Stimulated activated CD8-positive, alpha-beta memory T cell treated with anti-CD3 and anti-CD28 coated beads, Interleukin-12 subunit alpha, Interleukin-12 subunit beta, amount 100 ng/mL, for 24 hours (primary cell): Measurements from ENCODE around the gene NOS1.
"Not testable (repeated sequence)": the region's sequence is repeated elsewhere in the genome, so short reads cannot be mapped to it uniquely, and the experiment has no call there.

ENCODE experiments used
- DNase-seq: peaks from one replicate; pipeline ENCODE4 v3.0.0-alpha.2; 2020; ENCODE audit errors: extremely low read depth

NOS1 gene

DNA sequence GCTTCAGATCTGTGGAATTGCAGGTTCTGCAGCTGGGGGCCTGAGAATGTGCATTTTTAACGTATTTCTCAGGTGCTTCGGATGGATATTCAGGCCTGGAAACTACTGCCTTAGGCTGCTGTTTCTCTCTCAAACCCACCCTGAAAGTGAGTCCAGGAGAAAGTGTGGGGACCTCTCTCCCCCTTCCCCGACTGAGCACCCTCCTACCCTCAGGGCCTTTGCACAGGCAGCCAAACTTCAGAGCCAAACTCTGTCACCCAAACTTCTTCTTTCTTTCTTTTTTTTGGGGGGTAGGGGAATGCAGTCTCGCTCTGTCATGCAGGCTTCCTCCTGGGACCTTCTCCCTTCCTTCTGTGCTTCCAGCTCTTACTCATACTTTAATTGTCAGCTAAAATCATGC, 88.7 kb downstream of the NOS1 start:
- DNase-seq = no peak

DNA sequence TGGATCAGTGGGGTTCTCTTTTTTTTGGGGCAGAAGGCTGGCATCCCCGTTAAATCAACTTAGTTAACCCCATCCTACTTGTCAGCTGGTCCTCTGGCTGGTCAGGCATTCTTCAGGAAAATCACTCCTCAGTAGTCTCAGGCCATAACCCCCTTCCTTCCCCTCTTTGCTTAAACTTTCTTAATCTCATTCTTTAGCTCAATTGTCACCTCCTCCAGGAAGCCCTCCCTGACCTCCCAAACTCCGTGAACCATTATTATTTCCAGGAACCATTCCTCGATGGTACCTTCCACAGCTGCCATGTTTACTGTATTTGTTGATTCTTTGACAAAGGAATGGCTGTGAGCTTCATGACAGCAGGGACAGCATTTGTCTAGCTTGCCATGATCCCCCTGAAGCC, 98.7 kb downstream of the NOS1 start:
- no peak for DNase-seq

DNA sequence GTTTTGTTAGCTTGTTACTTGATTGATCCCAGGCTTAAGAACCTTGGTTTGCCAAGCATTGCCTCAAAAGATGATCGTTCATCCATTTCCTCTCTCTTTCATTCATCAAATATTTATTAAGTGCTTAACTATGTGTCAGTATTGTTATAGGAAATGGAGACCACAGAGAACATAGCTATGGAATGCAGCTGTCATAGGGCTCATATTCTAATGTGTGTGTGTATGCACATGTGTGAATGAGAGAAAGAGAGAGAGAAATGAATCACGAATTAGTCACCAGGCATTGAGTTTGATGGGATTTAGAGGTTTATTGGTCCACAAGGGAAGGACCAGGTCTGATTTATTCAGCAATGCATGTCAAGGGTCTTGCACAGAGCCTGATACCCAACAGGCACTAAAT, 100.2 kb downstream of the NOS1 start:
- no peak for DNase-seq

DNA sequence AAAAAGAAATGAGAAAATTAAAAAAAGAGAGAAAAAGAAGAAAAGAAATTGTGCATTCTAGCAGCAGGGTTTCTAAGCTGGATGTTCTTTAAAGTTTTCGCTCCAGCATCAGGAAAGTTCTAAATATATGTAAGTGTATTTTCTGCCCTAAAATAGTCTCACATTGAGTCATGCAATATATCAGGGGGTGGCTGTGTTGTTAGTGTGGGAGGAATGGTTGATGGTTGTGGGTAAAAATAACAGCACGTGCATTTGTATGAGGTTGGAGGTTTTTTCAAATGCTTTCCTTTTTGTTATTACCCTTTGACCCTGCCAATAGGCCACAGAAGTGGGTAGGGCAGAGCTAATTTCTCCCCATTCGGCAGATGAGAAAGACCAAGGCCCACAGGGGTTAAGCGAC, 106.0 kb downstream of the NOS1 start:
- no peak for DNase-seq

DNA sequence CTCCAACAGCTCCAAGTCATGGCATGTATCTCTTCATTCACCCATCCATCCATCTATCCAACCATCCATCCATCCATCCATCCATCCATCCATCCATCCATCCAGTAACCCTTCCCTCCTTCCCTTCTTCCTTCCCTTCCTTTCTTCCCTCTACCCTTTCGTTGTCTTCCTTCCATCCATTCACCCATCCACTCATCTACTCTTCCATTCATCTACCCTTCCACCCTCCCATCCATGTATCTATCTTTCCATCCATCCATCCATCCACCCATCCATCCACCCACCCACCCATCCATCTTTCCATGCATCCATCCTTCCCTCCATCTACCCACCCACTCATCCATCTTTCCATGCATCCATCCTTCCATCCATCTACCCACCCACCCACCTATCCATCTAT, 117.9 kb downstream of the NOS1 start:
- no peak for DNase-seq

DNA sequence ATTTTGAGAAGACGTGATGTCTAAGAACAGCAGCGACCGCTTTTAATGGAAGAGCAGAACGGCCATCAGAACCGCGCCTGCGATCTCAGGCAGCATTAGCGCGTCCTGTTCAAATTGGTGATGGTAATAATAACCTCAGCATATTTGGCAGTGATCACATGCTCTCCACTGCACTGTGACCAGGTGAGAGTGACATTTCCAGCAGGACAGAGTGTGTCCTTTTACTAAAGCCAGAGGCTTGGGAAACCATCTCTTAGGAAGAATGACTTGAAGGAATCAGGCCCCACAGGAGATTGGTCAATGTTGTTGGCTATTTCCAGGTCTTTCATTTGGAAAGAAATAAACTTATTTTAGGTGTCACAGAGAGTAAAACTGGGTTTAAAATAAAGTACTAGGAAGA, 119.7 kb downstream of the NOS1 start:
- DNase-seq = no peak

DNA sequence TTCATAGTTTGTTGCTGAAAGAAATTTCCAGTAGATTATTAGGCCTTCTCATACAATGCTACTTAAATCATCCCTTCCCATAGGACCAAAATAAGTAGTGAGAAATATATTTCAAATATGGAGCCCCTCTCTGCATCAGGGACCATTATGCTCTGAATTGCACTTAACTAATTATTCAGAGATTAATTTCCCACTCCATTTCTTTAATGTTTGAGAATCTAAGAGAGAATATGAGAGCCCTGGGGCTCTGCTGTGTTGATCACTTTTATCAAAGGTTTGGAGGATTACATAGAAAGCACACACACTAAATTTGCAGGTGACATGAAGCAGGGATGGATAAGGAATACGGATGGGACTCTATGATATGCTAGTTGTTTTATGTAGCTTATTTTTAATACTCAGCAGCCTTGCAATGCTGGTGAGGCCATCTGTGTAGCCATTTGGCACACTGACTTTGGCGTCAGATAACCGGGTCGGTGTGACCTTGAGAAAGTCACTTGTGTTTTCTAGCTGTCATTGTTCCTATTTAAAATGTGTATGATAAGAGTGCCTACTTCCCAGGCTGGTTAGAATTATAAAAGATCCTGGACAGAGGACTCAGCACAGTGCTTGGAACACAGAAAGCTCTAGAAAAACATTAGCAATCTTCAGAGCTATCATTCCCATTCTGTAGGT, 121.2 kb downstream of the NOS1 start:
- no peak for DNase-seq

DNA sequence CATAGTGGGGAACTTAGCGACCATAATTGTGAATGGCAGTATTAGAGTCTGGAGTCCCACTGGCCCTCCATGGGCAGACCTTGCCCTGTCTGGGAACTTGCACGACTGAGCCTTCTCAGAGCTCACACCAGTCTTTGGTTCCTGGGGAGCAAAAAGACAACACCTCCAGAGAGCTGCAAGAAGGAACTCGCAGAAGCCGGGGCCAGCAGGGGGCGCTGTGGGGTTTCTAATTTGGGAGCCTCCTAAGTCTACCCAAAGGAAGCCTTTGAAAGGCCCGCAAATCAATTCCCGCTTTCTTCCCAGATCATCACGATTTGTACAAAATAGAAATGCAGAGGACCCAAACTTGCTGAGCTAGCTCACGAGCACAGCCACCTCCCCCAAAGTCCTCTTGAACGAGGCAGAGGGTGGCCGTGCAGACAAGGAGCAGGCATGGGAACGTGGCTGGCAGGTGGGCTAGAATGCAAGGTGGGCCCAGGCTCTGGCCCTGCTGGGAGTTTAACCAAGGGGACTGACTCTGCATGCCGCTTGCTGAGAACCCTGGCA, 124.9 kb downstream of the NOS1 start:
- DNase-seq = peak; percentile 59

DNA sequence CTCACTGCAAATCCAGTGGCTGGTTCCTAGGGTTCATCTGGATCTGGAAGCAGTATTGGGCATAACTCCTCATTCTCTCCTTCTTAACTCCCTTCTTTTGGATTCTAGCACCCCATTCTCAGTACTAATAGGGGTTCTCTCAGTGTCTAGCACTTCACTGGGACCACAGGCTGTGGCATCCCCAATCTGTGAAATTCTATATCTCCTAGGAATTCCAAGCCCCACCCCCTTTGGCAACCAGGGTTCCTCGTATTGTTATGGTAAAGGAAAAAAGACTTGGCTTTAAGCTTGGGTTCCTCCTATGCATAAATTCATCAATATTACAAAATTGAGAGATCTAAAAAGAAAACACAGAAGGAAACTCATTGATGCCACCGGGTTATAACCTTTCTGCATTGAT, 126.2 kb downstream of the NOS1 start:
- DNase-seq = no peak

DNA sequence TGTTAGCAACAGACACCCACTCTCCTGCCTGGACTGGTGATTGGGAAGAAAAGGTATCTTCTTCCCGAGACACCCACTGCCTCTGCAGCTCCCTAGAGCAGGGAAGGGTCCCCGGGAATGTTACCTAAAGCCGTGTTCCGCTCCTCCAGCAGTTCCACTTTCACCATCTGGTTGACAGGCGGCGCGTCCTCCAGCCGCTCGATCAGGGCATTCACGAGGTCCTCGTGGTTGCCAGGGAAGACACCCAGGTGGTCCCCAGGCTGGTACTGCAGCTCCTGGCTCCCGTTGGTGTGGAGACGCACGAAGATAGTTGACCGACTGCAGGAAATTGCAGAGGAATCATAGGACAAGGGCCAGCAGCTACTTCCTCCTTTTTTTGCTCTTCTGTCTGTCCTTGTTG, 127.0 kb downstream of the NOS1 start:
- no peak for DNase-seq

DNA sequence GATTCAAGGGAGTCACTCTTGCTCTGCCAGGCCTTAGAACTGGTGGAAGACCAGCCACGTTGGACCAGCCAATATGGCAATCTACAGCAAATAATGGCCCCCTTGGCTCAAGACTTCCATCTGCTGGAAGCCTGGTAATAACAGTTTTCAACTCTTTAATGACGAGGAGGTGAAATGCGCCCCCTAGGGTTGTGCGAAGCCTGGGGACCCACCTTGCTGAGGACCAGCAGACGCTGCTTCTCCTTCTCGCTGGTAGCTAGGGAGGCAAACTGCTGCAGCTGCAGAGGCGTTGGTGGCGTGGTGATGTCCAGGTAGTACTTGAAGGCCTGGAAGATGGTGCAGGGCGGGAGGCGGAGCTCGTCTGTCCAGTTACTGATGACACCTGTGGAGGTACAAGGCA, 129.7 kb downstream of the NOS1 start:
- no peak for DNase-seq

DNA sequence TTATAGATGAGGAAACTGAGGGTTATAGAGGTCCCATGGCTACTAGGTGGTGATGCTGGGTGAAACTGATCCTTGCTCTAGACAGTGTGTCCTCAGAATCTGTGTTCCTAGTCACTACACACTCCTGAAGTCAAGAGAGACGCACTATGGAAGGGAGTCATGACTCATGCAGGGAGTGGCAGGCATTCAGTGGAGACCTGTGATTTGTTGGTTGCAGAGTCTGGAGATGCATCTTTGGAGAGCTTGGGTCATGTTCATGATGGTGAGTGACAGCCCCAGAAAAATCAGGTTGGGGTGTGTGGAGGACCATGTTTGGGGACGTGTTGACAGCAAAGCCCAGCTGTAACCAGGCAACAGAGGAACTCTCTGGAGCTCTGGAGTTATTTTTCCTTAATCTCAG, 133.2 kb downstream of the NOS1 start:
- DNase-seq = no peak

DNA sequence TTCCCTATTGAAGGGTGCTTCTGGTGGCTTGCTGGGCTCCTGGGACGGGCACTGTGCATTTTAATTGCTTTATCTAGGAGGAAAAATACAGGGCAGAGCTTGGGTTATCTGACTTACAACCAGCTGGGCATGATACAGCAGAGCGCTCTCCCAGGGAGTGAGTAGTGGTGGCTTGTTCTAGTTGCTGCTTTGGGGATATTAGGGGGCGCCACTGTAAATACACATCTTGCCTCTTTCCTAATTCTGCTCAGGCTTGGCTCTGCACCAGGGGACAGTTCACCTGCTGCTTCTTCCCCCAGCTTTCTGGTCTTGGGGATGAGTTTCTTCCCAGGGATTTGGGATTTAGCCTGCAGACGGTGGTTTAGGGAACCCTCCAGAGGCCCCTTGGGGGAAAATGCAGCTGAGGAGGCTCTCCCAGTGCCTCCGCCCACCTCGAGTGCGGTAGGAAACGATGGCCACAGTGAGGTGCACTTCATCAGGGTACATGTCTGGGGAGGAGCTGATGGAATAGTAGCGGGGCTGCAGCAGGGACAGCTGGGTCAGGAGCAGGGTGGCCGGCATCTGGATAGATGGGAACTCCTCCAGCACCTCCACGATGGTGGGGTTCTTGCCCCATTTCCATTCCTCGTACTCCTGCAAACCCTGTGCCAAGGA, 134.3 kb downstream of the NOS1 start:
- no peak for DNase-seq

DNA sequence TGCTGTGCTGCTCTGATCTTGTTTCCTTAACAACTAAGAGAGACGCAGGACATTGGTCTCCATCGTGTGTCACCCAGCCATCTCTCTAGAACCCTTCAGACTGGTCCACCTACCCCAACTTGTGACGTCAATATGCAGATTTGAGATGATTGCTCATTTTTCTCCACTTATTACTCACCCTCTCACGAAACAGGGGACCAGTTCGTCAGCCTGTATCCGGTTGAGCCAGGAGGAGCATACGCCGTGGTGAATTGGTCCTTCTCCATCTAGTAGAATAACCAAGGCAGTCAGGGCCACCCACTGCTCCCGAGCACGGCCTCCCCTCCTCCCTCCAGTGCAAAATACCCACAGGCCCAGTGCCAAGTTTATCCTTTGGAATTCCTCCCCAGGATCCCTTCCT, 134.9 kb downstream of the NOS1 start:
- no peak for DNase-seq

DNA sequence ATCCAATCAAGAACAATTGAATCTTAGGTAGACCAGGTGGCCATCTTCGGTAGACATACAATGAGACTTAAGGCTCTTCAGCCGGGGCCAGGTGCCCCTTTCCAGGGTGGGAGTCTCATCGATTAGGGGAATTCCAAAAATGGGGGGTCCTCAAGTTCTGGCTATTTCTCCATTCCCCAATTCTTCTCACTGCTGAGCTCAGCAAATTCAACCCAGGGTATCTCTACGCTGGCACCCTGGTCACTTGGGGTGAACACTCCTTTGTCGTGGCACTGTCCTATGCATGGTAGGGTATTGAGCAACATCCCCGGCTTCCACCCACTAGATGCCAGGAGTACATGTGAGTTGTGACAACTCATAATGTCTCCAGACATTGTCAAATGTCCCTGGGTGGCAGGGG, 136.2 kb downstream of the NOS1 start:
- no peak for DNase-seq

DNA sequence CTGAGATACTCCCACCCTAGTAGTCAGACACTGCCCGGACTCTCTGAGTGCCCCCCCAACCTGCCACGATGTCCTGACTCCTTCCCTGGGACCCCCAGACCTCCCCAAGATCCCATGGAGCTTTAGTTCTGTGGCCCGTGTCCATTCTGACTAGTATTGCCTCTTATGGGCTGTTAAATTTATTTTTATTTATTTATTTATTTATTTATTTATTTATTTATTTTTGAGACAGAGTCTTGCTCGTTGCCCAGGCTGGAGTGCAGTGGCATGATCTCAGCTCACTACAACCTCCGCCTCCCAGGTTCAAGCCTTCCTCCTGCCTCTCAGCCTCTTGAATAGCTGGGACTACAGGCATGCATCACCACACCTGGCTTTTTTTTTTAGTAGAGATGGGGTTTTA, 140.5 kb downstream of the NOS1 start:
- DNase-seq = not testable (repeated sequence)

DNA sequence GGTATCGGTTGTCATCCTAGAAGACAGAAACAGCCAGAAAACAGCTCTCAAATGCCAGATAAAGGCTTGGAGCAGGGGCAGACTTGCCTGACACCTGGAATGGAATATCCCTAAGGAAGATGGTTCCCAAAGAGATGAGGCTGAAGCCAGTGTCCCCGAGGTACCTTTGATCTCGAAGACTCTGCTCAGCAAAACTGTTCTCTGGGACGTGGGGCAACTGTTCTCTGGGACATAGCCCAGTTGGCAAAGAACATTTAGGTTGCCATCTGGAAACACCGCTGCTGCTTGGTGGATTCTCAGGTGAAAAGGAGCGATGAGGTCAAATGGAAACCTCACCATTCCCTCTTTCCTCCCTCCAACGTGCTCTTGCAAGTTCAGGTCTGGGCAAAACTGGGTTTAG, 143.3 kb downstream of the NOS1 start:
- DNase-seq = no peak

DNA sequence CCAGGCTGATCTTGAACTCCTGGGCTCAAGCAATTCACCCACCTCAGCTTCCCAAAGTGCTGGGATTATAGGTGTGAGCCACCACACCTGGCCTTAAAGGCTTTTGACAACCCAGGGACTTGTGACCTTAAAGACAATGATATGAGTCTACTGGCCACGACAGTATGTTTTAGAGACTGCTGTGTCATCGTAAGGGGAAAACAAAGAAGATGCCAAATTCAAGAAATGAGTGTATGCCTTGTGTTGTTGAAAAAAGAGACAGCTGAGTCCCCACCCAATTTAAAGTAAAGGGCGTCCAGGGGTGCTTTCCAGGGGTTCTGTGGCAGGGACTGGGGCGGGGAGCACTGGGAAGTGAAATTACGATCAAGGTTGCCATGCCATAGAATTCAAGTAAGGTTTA, 144.7 kb downstream of the NOS1 start:
- DNase-seq = no peak

DNA sequence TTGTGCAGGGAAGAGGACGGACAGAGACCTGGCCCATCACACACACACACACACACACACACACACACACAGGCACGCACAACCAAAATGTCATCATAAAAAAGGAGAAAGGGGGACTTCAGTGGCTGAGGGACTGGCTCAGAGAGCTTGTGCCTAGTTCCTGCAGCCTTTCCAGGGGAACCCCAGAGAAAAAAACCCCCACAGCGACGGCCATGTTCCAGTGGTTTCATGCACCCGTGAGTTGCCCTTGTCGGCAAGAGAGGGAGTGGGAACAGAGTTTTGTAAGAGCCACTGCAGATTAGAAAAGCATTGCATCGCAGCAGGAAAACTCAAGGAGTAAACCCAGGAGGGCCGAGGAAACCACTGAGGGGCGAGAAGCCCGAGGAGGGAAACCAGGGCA, 146.6 kb downstream of the NOS1 start:
- no peak for DNase-seq

DNA sequence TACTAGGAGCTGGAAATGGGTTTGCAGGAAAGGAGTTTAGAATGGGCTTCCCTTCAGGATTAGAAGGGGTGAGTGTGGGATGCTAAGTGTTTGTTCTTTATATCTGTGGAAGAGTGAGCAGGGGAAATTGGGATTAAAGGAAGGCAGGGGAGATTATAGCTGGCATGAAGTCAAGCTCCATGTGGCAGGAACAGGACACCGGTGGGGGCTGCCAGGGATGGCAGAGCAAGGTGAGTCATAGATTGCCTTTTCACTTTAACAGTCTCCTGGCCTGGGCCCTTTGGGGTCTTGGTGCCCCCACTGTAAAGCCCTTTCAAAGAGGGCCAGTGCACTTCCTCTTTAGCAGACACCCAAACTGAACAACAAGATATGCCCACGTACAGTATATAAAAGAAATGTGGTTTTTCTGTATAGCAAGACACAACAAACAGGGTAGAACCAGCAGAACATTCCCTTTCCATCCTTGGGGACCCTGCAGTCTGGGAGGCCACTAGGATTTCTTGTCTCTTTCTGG, 148.1 kb downstream of the NOS1 start:
- no peak for DNase-seq

DNA sequence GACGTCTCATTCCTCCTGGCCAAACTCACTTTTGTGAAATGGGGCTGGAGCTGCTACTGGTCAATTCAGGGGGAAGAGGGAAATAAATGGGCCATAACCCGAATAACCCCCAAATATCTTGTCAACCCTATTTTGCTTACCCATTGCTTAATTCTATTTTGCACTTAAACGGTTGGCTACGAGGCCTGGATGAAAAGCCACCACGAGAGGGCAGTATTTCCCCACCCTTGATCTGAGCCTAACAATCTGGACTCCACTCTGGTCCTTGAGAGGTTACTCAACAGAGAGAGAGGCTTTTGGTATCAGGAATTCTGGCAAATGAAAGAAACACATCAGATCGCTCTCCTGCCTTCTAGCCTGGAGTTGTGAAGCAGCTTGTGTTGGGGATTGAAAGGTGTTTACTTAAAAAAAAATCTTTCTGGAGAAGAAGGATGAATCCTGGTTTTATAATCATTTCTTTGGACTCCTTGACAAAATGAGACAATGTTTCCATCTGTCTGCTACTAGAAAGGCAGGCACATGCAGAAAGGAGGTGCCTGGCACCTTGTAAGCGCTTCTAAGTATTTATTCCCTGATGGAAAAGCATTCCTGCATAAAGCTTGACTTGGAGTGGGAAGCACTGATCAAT, 148.7 kb downstream of the NOS1 start:
- no peak for DNase-seq

DNA sequence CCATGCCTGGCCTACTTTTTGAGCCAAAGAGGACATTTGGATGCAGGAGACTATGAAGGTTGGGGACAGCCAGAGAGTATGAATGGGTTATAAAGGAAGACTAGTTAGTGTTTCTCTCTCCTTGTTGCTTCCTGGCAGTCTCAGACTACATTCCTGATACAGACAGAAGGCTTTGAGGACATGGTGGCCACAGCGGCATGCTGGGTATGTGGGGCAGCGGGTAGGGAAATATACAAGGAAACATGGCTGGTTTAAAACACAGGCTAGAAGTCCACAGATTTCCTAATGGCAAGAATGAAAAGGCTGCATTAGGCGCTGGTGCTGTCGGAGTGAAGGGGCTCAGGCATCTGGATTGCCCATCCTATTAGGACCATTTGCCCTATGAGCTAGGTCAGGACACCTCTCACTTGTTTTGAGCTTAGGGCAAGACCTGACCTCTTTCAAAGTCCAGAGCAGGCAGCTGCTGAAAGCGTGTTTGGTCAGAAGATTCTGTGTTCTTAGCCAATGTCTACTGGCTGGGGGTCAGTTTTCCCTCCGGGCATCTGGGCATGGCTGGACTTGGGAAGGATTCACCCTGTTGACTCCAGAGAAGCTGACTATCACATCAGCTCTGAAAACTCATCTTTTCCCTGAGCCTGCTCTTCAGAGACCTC, 151.0 kb downstream of the NOS1 start:
- DNase-seq = no peak

DNA sequence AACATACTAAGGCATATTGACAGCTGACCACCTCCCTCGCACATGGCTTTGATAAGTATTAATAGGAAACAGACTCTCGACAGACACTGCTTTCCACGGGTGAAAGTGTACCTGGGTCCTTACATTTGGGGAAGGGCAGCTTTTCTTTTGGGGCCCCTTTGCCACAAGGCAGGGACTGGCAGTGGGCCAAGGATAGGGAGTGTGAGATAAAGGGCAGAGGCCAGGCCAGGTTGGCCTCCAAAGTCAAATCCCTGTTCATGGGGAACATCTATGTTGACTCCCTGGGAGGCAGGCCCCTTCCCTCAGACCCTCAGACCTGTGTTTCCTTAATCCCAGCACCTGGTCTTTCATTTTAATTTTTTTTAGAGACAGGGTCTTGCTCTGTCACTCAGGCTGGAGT, 151.8 kb downstream of the NOS1 start:
- DNase-seq = no peak
